Activated CD4-positive, alpha-beta T cell treated with anti-CD3 and anti-CD28 coated beads, Interleukin-2, amount 10 ng/mL, durations not matched to agents 7 days and 5 days (primary cell): Measurements from ENCODE around the gene KIF16B. TPM values are rescaled to one million over a fixed set of nuclear protein-coding genes. Genes with fewer than 3 reads are reported as not detected.

ENCODE experiments used
- CTCF ChIA-PET: fragments of 350-600 bp; sonication (Branson Sonifier 250); formaldehyde crosslinking; loops from one replicate; lab custom pipeline; 2021; ENCODE audit warnings: antibody characterized with exemption; lab: Charles Lee
- POLR2A ChIA-PET: fragments of 350-600 bp; sonication (Branson Sonifier 250); formaldehyde crosslinking; loops from one replicate; lab custom pipeline; 2021; ENCODE audit warnings: antibody characterized with exemption; lab: Charles Lee
- DNase-seq: peaks from one replicate; pipeline ENCODE4 v3.0.0-alpha.2; 2020
- H3K27ac Mint-ChIP-seq: one replicate; pipeline ENCODE4 v1.8.0; 2021; ENCODE audit warnings: mild to moderate bottlenecking, moderate library complexity, mixed read lengths
- H3K27me3 Mint-ChIP-seq: one replicate; pipeline ENCODE4 v1.8.0; 2021; ENCODE audit warnings: mixed read lengths
- H3K36me3 Mint-ChIP-seq: one replicate; pipeline ENCODE4 v1.8.0; 2021; ENCODE audit warnings: low read depth, mixed read lengths
- H3K4me1 Mint-ChIP-seq: one replicate; pipeline ENCODE4 v1.8.0; 2021; ENCODE audit warnings: mixed read lengths
- H3K4me3 Mint-ChIP-seq: one replicate; pipeline ENCODE4 v1.8.0; 2021; ENCODE audit warnings: mild to moderate bottlenecking, moderate library complexity, mixed read lengths
- H3K9me3 Mint-ChIP-seq: one replicate; pipeline ENCODE4 v1.8.0; 2021; ENCODE audit warnings: mixed read lengths
- total RNA-seq, 2 experiments: library from RNA; stranded (reverse); gene quantifications; one replicate each; pipeline ENCODE4 v1.2.3, GENCODE V29; 2021

KIF16B gene
- total RNA-seq, 2 experiments from 2014 or later = 9.4 to 10.3 TPM

DNA sequence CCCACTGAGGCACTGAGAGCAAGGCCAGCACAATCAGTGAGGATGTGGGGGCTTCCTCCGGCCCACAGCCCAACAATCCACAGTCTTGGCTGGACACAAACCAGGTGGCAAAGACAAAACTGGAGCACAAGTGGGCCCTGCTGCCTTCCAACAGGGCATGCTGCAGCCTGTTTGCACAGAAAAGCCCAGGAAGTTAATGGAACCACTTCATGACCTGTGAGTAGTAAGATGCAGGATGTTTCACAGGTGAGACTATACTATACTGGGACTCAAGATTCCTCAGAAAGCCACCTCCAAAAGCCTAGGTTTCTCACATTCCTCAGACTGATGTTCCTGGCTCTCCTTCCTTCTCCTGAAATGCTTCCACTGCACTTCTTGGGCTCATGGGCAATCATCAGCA lies 235.5 kb downstream of the KIF16B start:
- H3K4me1 Mint-ChIP-seq = no peaks in the 10 kb centered on the region
- no peak overlapping the region for H3K4me3 Mint-ChIP-seq
- ChIA-PET POLR2A (no interaction called here), CTCF (no interaction called here)
- H3K36me3 Mint-ChIP-seq = peaks cover 5% of the 10 kb centered on the region
- H3K27ac Mint-ChIP-seq = no peak overlapping the region
- H3K9me3 Mint-ChIP-seq = peaks cover 4% of the 10 kb centered on the region
- H3K27me3 Mint-ChIP-seq = no peaks in the 10 kb centered on the region
- DNase-seq = no peak

DNA sequence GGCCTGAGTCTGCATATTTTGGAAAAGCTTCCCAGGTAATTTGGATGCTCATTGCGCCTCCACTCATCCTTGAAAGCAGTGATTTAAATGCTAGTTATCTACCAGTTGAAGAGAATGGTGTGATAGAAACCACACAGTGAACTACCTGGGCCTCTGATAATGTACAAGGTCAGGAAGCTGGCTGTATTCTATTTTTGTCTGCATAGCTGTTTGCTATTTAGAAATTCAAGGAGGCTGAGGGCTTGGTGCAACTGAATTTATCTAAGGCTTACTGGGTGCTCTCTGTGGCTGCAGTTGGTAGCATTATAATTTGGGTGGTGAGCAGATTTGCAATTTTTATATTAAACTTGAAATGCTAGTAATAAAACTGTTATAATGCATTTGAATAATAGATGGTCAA lies 245.6 kb downstream of the KIF16B start:
- no peak overlapping the region for H3K27ac Mint-ChIP-seq
- no peak overlapping the region for H3K4me3 Mint-ChIP-seq

DNA sequence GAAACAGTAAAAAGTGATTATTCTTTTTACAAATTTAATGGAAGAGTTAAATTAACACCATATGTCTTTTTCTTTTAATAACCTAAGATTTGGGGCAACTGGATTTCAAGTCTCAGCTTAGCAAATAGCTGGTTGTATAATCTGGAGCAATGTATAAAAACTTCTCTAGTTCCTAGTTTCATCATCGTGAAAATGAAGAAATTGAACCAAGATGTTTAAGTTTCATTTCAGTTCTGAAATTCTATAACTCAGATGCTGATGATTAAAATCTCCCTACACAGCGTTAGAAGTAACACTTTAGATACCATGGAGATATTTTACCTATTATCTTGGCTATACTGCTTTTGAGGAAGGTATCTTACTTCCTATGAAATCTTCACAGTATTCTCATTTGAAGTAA lies 252.0 kb downstream of the KIF16B start:
- ChIA-PET POLR2A (no interaction called here), CTCF (no interaction called here)
- Mint-ChIP-seq H3K4me1 (no peaks in the 10 kb centered on the region), H3K4me3 (no peak overlapping the region), H3K27ac (no peak overlapping the region), H3K27me3 (no peaks in the 10 kb centered on the region), H3K36me3 (no peaks in the 10 kb centered on the region), H3K9me3 (peaks cover 11% of the 10 kb centered on the region)
- DNase-seq = no peak

More for the DNA sequence above, 245.6 kb downstream of the KIF16B start:
- H3K9me3 Mint-ChIP-seq = peaks cover 15% of the 10 kb centered on the region
- DNase-seq = no peak
- CTCF ChIA-PET = no interaction called here
- H3K4me1 Mint-ChIP-seq = no peaks in the 10 kb centered on the region
- H3K36me3 Mint-ChIP-seq = no peaks in the 10 kb centered on the region
- POLR2A ChIA-PET = no interaction called here
- no peaks in the 10 kb centered on the region for H3K27me3 Mint-ChIP-seq

DNA sequence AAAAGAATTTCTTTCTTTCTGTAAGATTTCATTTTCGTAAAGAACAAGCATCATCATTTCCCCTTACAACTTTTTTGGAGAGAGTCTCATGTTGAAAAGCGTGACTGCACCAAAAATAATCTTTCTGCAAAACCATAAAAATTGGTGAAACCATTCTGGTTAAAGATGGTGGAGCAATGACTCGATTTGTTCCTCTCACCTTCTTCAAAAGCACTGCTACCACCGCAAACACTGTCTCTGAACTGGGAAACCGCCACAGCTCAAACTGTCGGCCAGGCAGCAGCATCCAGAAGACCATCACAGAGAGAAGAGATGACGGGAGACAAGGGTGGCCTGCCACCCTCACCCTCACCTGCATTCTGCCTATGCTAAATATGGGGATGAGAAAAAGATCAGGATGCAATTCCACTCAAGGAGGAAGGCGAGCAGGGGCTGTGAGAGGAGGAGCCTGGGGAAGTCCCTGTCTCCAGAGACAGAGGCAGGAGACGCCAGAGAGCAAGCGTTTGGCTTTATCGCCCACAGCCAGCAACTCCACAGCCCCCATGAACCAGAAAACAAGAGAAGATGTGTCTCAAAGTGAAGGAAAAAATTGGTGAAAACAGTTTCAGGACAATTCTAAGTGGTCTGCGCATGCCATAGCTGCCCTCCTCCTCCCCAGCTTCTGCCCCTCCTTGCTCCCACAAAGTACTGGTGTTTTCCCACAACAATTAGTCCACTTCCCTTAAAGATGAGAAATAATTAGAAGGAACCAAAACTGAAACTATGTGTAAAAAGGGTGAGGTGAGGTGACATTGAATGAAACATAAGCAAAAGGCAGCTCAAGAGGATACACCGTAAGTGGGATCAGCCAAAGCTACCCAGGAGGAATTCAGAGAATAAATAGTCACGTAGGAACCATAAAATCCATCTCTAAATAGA lies 255.5 kb downstream of the KIF16B start:
- no peaks in the 10 kb centered on the region for H3K27me3 Mint-ChIP-seq
- CTCF ChIA-PET = no interaction called here
- no peaks in the 10 kb centered on the region for H3K9me3 Mint-ChIP-seq
- DNase-seq = no peak
- no peak overlapping the region for H3K27ac Mint-ChIP-seq
- POLR2A ChIA-PET = no interaction called here
- H3K36me3 Mint-ChIP-seq = peaks cover 2% of the 10 kb centered on the region
- H3K4me3 Mint-ChIP-seq = no peak overlapping the region
- H3K4me1 Mint-ChIP-seq = no peaks in the 10 kb centered on the region

DNA sequence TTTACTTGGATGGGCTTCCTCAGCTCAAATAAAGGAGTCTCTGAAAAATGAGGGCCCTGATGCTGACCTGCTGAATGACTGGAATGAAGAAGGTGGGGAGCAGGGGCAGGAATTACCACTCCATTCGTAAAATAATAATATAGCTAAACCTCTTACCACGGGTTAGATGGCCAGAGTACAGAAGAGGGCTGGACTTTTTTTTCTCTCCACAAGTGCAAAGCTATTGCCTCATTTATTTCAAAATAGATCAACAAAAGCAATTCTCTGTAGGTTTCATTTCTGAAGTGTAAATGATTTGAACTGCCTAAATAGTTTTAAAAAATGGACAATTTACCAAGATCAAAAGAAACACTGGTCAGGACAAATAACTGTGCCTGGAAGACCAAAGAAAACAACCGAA lies 256.7 kb downstream of the KIF16B start:
- Mint-ChIP-seq H3K4me3 (no peak overlapping the region), H3K9me3 (no peaks in the 10 kb centered on the region), H3K36me3 (peaks cover 4% of the 10 kb centered on the region), H3K4me1 (no peaks in the 10 kb centered on the region), H3K27ac (no peak overlapping the region), H3K27me3 (no peaks in the 10 kb centered on the region)
- DNase-seq = no peak
- ChIA-PET CTCF (no interaction called here), POLR2A (no interaction called here)

DNA sequence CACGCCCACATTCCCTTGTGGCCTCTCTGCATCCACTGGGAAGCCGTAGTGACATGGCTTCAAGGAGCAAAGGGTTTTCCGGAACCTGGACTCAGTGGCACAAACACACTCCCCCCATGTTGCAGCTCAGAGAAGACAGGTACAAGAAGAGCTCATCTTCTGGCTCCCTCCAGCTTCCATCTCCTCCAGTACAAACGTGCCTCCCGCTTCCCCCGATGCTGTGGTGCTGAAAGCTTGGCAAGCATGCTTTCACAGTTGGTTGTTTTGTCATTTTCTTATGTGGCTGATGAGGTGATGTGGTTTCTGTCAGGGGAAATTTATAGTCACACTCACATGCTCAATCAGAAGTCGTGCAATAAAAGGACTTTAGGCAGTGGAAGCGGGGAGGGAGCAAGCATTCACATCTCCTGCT lies 258.5 kb downstream of the KIF16B start:
- H3K9me3 Mint-ChIP-seq = no peaks in the 10 kb centered on the region
- DNase-seq = no peak
- no peak overlapping the region for H3K27ac Mint-ChIP-seq
- POLR2A ChIA-PET = no interaction called here
- H3K4me3 Mint-ChIP-seq = no peak overlapping the region
- no peaks in the 10 kb centered on the region for H3K4me1 Mint-ChIP-seq
- CTCF ChIA-PET = no interaction called here
- H3K36me3 Mint-ChIP-seq = peaks cover 9% of the 10 kb centered on the region
- no peaks in the 10 kb centered on the region for H3K27me3 Mint-ChIP-seq

DNA sequence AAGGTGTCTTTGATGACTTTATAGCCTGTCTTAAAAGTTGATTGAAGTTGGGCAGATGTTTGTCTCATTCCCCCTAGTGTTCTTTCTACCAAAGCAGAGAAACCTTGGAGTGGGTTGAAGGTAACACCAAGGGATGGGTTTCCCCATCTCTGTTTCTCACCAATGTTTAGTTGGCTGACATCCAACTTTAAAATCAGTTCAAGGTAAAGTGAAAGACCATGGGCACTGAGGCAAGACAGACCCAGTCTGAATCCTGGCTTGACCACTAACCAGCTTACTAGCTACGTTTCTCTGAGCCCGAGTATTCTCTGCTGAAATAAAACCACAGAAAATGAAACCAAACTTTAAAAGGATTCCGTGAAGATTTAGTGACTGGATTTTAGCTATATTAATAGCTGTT lies 258.9 kb downstream of the KIF16B start:
- Mint-ChIP-seq H3K27me3 (no peaks in the 10 kb centered on the region), H3K9me3 (no peaks in the 10 kb centered on the region), H3K36me3 (peaks cover 9% of the 10 kb centered on the region), H3K4me3 (no peak overlapping the region), H3K4me1 (no peaks in the 10 kb centered on the region), H3K27ac (no peak overlapping the region)
- CTCF ChIA-PET = no interaction called here
- POLR2A ChIA-PET = no interaction called here
- no peak for DNase-seq

DNA sequence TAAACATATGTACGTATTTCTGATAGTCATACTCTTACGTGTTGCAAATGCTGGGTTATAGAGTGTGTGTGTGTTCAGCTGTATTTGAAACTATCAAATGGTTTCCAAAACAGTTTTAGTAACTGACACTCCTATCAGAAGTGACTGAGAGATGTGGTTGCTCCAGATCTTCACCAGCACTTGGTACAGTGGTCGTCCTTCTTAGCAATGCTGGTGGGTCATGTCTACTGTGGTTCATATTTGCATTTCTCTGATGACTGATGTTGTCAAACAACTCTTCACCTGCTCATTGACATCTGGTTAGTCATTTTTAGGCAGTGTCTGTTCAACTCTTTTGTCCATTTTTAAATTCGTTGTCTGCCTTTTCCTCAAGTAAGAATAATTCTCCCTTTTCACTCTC lies 259.3 kb downstream of the KIF16B start:
- no peaks in the 10 kb centered on the region for H3K27me3 Mint-ChIP-seq
- CTCF ChIA-PET = no interaction called here
- H3K27ac Mint-ChIP-seq = no peak overlapping the region
- POLR2A ChIA-PET = no interaction called here
- H3K36me3 Mint-ChIP-seq = peaks cover 11% of the 10 kb centered on the region
- H3K4me3 Mint-ChIP-seq = no peak overlapping the region
- no peak for DNase-seq
- H3K9me3 Mint-ChIP-seq = no peaks in the 10 kb centered on the region
- H3K4me1 Mint-ChIP-seq = no peaks in the 10 kb centered on the region

DNA sequence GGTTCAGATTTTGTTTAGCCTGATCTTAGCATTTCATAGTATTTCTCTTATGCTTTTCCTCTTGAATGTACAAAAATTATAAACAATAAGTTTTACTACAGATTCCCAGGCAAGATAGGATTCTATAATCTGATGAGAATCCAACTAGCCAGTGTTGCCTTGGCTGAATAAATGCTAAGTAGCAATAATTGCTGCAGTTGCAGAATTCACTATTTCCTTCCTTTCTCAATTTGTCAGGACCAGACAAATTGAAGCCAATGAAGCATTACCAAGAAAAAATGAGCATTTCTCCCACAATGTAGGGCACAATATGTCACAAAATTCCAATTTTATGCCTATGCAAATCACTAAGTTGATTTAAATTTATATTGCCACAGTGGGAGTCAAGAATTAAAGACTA lies 260.2 kb downstream of the KIF16B start:
- H3K4me1 Mint-ChIP-seq = no peaks in the 10 kb centered on the region
- H3K9me3 Mint-ChIP-seq = no peaks in the 10 kb centered on the region
- ChIA-PET POLR2A (no interaction called here), CTCF (no interaction called here)
- no peak overlapping the region for H3K4me3 Mint-ChIP-seq
- H3K36me3 Mint-ChIP-seq = peaks cover 11% of the 10 kb centered on the region
- H3K27ac Mint-ChIP-seq = no peak overlapping the region
- no peak for DNase-seq
- no peaks in the 10 kb centered on the region for H3K27me3 Mint-ChIP-seq

DNA sequence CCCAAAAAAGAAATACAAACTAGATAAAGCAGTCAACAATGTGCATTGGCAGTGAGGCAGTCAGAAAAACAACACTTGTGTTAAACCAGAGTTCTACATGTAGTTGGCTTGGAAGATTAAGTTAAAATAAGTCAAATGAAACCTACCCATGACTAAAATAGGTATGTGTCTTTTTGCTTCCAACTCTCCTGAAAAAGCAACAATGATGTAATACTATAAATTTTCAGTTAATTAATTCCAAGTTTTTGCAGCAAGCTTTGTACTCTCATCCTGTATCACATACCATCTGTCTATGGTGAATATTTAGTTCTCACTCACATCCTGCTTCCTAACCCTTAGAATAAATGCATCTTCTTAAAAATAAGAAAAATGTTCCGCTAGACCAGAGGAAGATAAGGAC lies 261.5 kb downstream of the KIF16B start:
- no peak for DNase-seq
- H3K4me1 Mint-ChIP-seq = no peaks in the 10 kb centered on the region
- no peak overlapping the region for H3K4me3 Mint-ChIP-seq
- H3K27ac Mint-ChIP-seq = no peak overlapping the region
- CTCF ChIA-PET = no interaction called here
- H3K36me3 Mint-ChIP-seq = peaks cover 11% of the 10 kb centered on the region
- H3K9me3 Mint-ChIP-seq = no peaks in the 10 kb centered on the region
- no peaks in the 10 kb centered on the region for H3K27me3 Mint-ChIP-seq
- POLR2A ChIA-PET = no interaction called here

DNA sequence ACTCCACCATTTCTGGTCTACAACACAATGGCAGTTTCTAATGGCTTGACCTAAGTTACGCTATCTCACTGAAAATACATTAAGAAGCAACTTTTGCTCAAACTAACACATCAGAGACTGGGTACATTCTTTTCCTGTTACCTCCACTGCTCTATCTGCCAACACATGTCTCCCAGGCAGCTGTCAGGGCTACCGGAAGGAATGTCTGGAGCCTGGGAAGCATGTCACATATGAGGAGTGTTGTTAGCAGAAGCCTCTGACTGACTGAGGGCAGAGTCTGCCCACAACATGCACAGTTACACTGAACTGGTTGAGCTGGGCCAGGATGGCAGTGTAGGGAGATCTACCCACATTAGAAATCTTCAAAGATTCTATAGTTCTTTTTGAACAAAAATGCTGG lies 264.5 kb downstream of the KIF16B start:
- peaks cover 9% of the 10 kb centered on the region for H3K36me3 Mint-ChIP-seq
- no peaks in the 10 kb centered on the region for H3K27me3 Mint-ChIP-seq
- ChIA-PET POLR2A (no interaction called here), CTCF (no interaction called here)
- peaks cover 9% of the 10 kb centered on the region for H3K9me3 Mint-ChIP-seq
- no peak overlapping the region for H3K27ac Mint-ChIP-seq
- no peak for DNase-seq
- no peaks in the 10 kb centered on the region for H3K4me1 Mint-ChIP-seq
- H3K4me3 Mint-ChIP-seq = no peak overlapping the region

DNA sequence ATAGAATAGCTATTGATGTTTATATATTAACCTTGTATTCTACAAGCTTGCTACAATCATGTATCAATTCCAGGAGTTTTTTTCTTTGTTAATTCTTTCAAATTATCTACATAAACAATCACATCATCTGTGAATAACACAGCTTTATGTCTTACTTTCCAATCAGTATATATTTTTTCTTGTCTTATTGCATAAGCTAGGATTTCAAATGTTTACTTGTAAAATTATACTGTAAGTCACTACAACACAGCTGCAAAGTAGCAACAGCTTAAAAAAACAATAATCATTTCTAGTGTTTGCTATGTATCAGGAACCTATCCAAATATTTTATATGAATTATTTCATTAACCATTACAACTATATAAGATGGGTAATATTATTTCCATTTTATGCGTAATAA lies 270.4 kb downstream of the KIF16B start:
- no peaks in the 10 kb centered on the region for H3K27me3 Mint-ChIP-seq
- DNase-seq = no peak
- ChIA-PET CTCF (no interaction called here), POLR2A (no interaction called here)
- H3K4me3 Mint-ChIP-seq = no peak overlapping the region
- peaks cover 26% of the 10 kb centered on the region for H3K9me3 Mint-ChIP-seq
- no peaks in the 10 kb centered on the region for H3K4me1 Mint-ChIP-seq
- H3K27ac Mint-ChIP-seq = no peak overlapping the region
- no peaks in the 10 kb centered on the region for H3K36me3 Mint-ChIP-seq

DNA sequence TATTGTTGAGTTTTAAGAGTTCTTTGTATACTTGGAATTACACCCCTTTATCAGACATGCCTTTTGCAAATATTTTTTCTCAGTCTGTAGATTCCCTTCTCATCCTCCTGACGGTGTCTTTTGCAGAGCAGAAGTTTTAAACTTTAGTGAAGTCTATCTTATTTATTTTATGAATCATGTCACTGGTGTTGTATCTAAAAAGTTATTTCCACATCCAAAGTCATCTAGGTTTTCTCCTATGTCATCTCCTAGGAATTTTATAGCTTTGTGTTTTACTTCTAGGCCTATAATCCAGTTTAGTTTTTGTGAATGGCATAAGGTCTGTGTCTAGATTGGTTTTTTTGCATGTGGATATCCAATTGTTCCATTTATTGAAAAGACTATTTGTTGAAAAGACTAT lies 271.3 kb downstream of the KIF16B start:
- Mint-ChIP-seq H3K27me3 (no peaks in the 10 kb centered on the region), H3K4me1 (no peaks in the 10 kb centered on the region), H3K27ac (no peak overlapping the region), H3K4me3 (no peak overlapping the region), H3K36me3 (no peaks in the 10 kb centered on the region), H3K9me3 (peaks cover 26% of the 10 kb centered on the region)
- ChIA-PET POLR2A (no interaction called here), CTCF (no interaction called here)
- no peak for DNase-seq

DNA sequence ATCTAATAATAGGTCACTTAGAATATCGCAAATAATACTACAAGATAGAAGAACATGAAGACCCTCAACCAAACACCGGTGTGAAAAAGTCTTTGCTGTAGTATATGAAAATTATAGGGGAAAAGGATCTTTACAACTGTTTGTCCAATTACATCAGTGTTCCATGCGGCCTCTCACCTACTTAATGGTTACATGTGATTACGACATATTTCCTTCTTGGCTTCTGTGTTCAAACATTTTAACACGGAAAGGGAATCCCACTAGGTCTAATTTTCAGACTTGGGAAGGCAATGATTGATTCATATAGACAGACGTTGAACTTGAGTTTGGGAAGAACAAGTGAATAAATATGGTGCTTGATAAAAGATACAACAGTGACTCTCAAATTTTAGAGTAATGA lies 273.4 kb downstream of the KIF16B start:
- no peak for DNase-seq
- H3K4me3 Mint-ChIP-seq = no peak overlapping the region
- no peak overlapping the region for H3K27ac Mint-ChIP-seq
- no peaks in the 10 kb centered on the region for H3K4me1 Mint-ChIP-seq
- H3K9me3 Mint-ChIP-seq = peaks cover 18% of the 10 kb centered on the region
- no peaks in the 10 kb centered on the region for H3K27me3 Mint-ChIP-seq
- ChIA-PET POLR2A (no interaction called here), CTCF (no interaction called here)
- H3K36me3 Mint-ChIP-seq = no peaks in the 10 kb centered on the region
